Measurements from ENCODE around the gene ITPK1. TPM values are rescaled to one million over a fixed set of nuclear protein-coding genes. Genes with fewer than 3 reads are reported as not detected.

ITPK1 gene
- total RNA-seq, 1 experiment from 2014 or later: 38.5 TPM

DNA sequence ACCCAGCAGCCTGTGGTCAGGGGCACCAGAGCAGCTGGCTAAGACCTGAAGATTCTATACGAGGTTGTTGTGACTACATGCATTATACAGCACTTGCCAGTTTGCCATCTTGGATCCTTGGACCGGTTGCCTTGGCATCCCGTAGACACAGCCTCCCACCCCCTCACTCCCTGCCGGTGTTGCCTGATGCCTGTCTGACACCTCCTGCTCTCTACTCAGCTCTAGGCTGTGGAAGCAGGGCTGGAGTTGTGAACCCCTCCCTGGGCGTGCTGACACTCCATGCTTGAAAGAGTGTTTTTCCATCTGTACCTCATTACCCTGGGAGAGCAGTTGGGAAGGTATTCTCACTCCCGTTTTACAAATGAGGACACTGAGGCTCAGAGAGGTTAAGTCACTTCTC is 190.3 kb downstream of the ITPK1 start:
- no peak overlapping the region for H3K4me3 ChIP-seq (ENCODE audit: low read depth, low read length, poor library complexity, severe bottlenecking)
- peaks cover 19% of the 10 kb centered on the region for H3K27me3 ChIP-seq (replicated peaks; ENCODE audit: insufficient read depth, low read depth, low read length, poor library complexity)

DNA sequence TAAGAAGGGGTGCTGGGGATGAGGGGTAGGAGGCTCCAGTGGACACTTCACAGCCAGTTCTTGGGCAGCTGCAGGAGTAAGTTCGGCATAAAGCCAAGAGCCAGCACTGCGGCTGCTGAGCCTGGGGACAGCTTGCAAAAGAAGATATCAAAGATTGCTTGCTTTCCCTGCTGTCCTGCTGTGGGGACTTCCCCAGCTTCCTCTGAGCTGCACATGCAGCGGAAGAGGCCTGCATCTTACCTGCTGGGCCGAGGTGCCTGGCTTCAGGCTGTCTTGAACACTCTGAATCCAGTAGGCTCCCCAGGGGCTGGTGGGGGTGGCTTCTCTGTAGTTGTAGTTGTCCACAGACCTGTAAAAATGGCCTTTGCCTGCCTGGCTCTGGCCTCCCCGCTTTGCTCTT is 191.5 kb downstream of the ITPK1 start:
- ChIA-PET CTCF (interaction anchor here (1.1 kb wide), 1 partner anchor 43 kb away, joined by 3 read pairs; no protein-coding TSS in a partner anchor), POLR2A (ENCODE audit: low non-redundant PET) (no interaction called here)
- H3K36me3 ChIP-seq (ENCODE audit: insufficient read depth, low read length, poor library complexity, severe bottlenecking): no peaks in the 10 kb centered on the region
- intact Hi-C loops (cut with micrococcal nuclease; ENCODE audit: unreplicated experiment): no loop called here
- no TSS peak for BruUV-seq (replicated peaks)
- H3K9me3 ChIP-seq (ENCODE audit: low read depth, low read length, poor library complexity, severe bottlenecking): no peaks in the 10 kb centered on the region
- peak; percentile 69 for DNase-seq (ENCODE audit: low spot score)
- H3K27ac ChIP-seq (ENCODE audit: low read depth, low read length, poor library complexity, severe bottlenecking): no peak overlapping the region
- peaks cover 19% of the 10 kb centered on the region for H3K27me3 ChIP-seq (replicated peaks; ENCODE audit: insufficient read depth, low read depth, low read length, poor library complexity)
- TF ChIP-seq, protein P1, sequence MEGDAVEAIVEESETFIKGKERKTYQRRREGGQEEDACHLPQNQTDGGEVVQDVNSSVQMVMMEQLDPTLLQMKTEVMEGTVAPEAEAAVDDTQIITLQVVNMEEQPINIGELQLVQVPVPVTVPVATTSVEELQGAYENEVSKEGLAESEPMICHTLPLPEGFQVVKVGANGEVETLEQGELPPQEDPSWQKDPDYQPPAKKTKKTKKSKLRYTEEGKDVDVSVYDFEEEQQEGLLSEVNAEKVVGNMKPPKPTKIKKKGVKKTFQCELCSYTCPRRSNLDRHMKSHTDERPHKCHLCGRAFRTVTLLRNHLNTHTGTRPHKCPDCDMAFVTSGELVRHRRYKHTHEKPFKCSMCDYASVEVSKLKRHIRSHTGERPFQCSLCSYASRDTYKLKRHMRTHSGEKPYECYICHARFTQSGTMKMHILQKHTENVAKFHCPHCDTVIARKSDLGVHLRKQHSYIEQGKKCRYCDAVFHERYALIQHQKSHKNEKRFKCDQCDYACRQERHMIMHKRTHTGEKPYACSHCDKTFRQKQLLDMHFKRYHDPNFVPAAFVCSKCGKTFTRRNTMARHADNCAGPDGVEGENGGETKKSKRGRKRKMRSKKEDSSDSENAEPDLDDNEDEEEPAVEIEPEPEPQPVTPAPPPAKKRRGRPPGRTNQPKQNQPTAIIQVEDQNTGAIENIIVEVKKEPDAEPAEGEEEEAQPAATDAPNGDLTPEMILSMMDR (conservative IDR thresholded peaks at IDR 0.05; ENCODE audit: low read depth, low read length): no peak
- TF ChIP-seq EZH2 (IDR thresholded peaks at IDR 0.05; ENCODE audit: borderline replicate concordance, low read depth, low read length, poor library complexity, severe bottlenecking): no peak
- H3K4me1 ChIP-seq (ENCODE audit: insufficient read depth, low read length, poor library complexity, severe bottlenecking): peaks cover 19% of the 10 kb centered on the region
- no peak overlapping the region for H3K4me3 ChIP-seq (ENCODE audit: low read depth, low read length, poor library complexity, severe bottlenecking)

More for the DNA sequence above, 190.3 kb downstream of the ITPK1 start:
- H3K27ac ChIP-seq (ENCODE audit: low read depth, low read length, poor library complexity, severe bottlenecking): no peak overlapping the region
- intact Hi-C loops (cut with micrococcal nuclease; ENCODE audit: unreplicated experiment): no loop called here
- H3K36me3 ChIP-seq (ENCODE audit: insufficient read depth, low read length, poor library complexity, severe bottlenecking): no peaks in the 10 kb centered on the region
- CTCF ChIA-PET: no interaction called here
- peaks cover 19% of the 10 kb centered on the region for H3K4me1 ChIP-seq (ENCODE audit: insufficient read depth, low read length, poor library complexity, severe bottlenecking)
- no peaks in the 10 kb centered on the region for H3K9me3 ChIP-seq (ENCODE audit: low read depth, low read length, poor library complexity, severe bottlenecking)
- DNase-seq (ENCODE audit: low spot score): no peak
- TF ChIP-seq, protein P1 (conservative IDR thresholded peaks at IDR 0.05; ENCODE audit: low read depth, low read length): no peak
- no peak for TF ChIP-seq EZH2 (IDR thresholded peaks at IDR 0.05; ENCODE audit: borderline replicate concordance, low read depth, low read length, poor library complexity, severe bottlenecking)
- POLR2A ChIA-PET (ENCODE audit: low non-redundant PET): no interaction called here
- no TSS peak for BruUV-seq (replicated peaks)

DNA sequence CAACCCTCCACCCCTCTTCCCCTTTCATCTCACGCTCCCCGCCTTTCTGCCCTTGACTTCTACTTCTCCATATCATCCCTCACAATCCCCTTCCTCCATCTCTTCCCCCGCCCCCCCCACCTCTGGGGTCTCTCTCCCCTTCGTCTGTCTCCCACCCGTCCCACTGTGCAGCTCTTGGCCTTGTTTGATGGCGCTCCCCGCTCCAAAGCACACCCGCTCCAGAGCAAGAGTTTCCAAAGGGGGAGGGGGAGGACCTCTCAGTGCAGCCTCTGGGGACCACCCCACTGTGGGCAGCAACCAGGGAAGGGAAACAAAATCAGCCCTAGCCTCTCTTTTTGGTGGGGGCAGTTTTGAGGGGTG is 192.0 kb downstream of the ITPK1 start:
- Histone ChIP-seq H3K9me3 (ENCODE audit: low read depth, low read length, poor library complexity, severe bottlenecking) (no peaks in the 10 kb centered on the region), H3K27ac (ENCODE audit: low read depth, low read length, poor library complexity, severe bottlenecking) (no peak overlapping the region), H3K4me3 (ENCODE audit: low read depth, low read length, poor library complexity, severe bottlenecking) (peak overlapping the region; percentile 40), H3K36me3 (ENCODE audit: insufficient read depth, low read length, poor library complexity, severe bottlenecking) (no peaks in the 10 kb centered on the region), H3K27me3 (replicated peaks; ENCODE audit: insufficient read depth, low read depth, low read length, poor library complexity) (peaks cover 19% of the 10 kb centered on the region), H3K4me1 (ENCODE audit: insufficient read depth, low read length, poor library complexity, severe bottlenecking) (peaks cover 19% of the 10 kb centered on the region)
- ChIA-PET POLR2A (ENCODE audit: low non-redundant PET) (no interaction called here), CTCF (interaction anchor here (1.1 kb wide), 1 partner anchor 43 kb away, joined by 3 read pairs; no protein-coding TSS in a partner anchor)
- no peak for DNase-seq (ENCODE audit: low spot score)
- TF ChIP-seq, protein P1 (conservative IDR thresholded peaks at IDR 0.05; ENCODE audit: low read depth, low read length): no peak
- TF ChIP-seq EZH2 (IDR thresholded peaks at IDR 0.05; ENCODE audit: borderline replicate concordance, low read depth, low read length, poor library complexity, severe bottlenecking): no peak
- intact Hi-C loops (cut with micrococcal nuclease; ENCODE audit: unreplicated experiment): no loop called here
- no TSS peak for BruUV-seq (replicated peaks)

All from A673 (cell line).